ENCODE measurements around the gene PRKN.
"Not testable (repeated sequence)": the region's sequence is repeated elsewhere in the genome, so short reads cannot be mapped to it uniquely, and the experiment has no call there.

PRKN gene

GRCh38 chr6:161348628-161348994, 1379.0 kb downstream of the PRKN start:
- Histone ChIP-seq H3K9me3 (ENCODE audit: control insufficient read depth, low read length) (no peaks in the 10 kb centered on the region), H3K4me1 (ENCODE audit: control insufficient read depth, insufficient read depth, low read length, poor library complexity, severe bottlenecking) (no peaks in the 10 kb centered on the region), H3K27ac (ENCODE audit: low read depth, low read length, severe bottlenecking) (no peak overlapping the region), H3K36me3 (ENCODE audit: control insufficient read depth, insufficient read depth, low read length) (no peaks in the 10 kb centered on the region), H3K4me3 (ENCODE audit: extremely low read depth, insufficient read depth, low read length, poor library complexity, severe bottlenecking) (no peak overlapping the region)
- WGBS, 2 experiments (ENCODE audit: insufficient coverage in 2 of 2) = 76 to 100% methylated on average over 2 of the region's 5 CpGs

DNA sequence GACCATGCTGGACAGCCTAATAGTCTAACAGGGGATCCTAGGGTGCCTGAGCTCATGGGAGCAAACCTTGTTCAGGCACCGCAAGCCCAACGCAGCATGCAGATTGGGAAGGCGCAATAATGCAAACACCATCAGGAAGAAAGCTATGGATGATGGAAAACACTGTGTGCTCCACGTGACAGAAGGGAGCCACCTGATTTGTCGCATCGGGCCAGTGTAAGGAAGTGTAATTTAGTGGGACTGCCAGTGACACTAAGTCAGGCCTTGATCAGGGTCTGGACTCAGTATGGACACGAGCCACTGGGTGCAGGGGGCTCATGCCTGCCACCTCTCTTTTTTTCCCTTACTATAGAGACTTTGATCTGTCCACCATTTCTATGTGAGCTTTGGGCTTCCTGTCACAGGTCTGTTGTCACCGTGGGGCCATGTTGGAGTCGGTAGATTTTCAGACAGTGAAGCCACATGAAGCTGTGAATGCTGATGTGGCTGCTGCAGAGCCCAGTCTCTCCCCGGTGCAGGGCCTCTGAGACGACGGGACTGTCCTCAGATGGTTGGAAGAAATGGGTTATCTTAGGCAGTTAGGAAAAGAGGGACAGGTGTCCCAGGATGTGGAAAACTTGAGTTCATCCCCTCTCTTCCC, 1379.5 kb downstream of the PRKN start:
- Histone ChIP-seq H3K9me3 (ENCODE audit: control insufficient read depth, low read length) (no peaks in the 10 kb centered on the region), H3K27ac (ENCODE audit: low read depth, low read length, severe bottlenecking) (no peak overlapping the region), H3K36me3 (ENCODE audit: control insufficient read depth, insufficient read depth, low read length) (no peaks in the 10 kb centered on the region), H3K4me1 (ENCODE audit: control insufficient read depth, insufficient read depth, low read length, poor library complexity, severe bottlenecking) (no peaks in the 10 kb centered on the region), H3K4me3 (ENCODE audit: extremely low read depth, insufficient read depth, low read length, poor library complexity, severe bottlenecking) (no peak overlapping the region)
- WGBS, 2 experiments (ENCODE audit: insufficient coverage in 2 of 2) = 88 to 92% methylated on average over 9 to 10 of the region's 12 CpGs

DNA sequence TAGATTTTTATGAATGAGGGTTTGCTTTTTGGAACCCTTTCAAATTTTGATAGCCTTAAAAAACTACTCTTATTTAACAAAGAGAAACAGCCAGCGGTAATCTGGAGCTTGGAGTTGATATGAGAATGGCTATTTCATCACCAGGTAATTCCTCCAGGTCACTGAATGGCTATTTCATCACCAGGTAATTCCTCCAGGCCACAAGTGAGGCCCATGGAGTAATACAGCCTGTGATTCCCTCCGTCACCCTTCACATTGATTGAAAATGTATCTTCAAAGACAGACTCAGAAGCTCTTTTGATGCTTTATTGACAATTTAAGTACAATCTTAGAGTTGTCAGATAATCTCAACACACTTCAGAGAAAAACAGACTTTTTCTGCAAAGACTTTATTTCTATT, 1380.4 kb downstream of the PRKN start:
- H3K9me3 ChIP-seq (ENCODE audit: control insufficient read depth, low read length) = no peaks in the 10 kb centered on the region
- no peak overlapping the region for H3K27ac ChIP-seq (ENCODE audit: low read depth, low read length, severe bottlenecking)
- H3K4me3 ChIP-seq (ENCODE audit: extremely low read depth, insufficient read depth, low read length, poor library complexity, severe bottlenecking) = no peak overlapping the region
- no peaks in the 10 kb centered on the region for H3K4me1 ChIP-seq (ENCODE audit: control insufficient read depth, insufficient read depth, low read length, poor library complexity, severe bottlenecking)
- 83% methylated on average over 1 of the region's 2 CpGs; no CpG with 5 or more reads in 1 of the 2 experiments for WGBS, 2 experiments (ENCODE audit: insufficient coverage in 2 of 2)
- no peaks in the 10 kb centered on the region for H3K36me3 ChIP-seq (ENCODE audit: control insufficient read depth, insufficient read depth, low read length)

DNA sequence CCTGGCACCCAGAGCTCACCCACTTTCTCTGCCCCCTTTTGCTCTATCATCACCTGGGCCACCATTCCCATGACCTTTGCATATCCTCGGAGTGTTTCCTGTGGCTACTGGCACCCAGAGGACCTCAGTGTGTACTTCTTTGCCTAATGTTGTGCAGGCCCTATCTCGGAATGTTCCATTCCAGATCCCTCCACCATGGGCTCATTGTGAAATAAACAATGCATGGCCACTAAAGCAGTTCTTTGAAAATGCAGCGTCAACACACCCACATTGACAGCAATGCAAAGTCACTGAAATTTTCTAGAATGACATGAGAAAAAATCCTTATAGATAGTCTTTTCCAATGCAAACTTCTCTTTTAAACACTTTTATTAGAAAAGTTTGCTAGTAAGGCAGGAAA, 1380.8 kb downstream of the PRKN start:
- Histone ChIP-seq H3K9me3 (ENCODE audit: control insufficient read depth, low read length) (no peaks in the 10 kb centered on the region), H3K27ac (ENCODE audit: low read depth, low read length, severe bottlenecking) (no peak overlapping the region), H3K4me1 (ENCODE audit: control insufficient read depth, insufficient read depth, low read length, poor library complexity, severe bottlenecking) (no peaks in the 10 kb centered on the region), H3K4me3 (ENCODE audit: extremely low read depth, insufficient read depth, low read length, poor library complexity, severe bottlenecking) (no peak overlapping the region), H3K36me3 (ENCODE audit: control insufficient read depth, insufficient read depth, low read length) (no peaks in the 10 kb centered on the region)
- WGBS, 2 experiments (ENCODE audit: insufficient coverage in 2 of 2) = 83 to 100% methylated on average over 1 to 2 of the region's 3 CpGs

- H3K4me3 ChIP-seq (ENCODE audit: extremely low read depth, insufficient read depth, low read length, poor library complexity, severe bottlenecking) = no peak overlapping the region
- 83 to 100% methylated on average over 1 to 2 of the region's 3 CpGs for WGBS, 2 experiments (ENCODE audit: insufficient coverage in 2 of 2)
- no peak overlapping the region for H3K27ac ChIP-seq (ENCODE audit: low read depth, low read length, severe bottlenecking)
- no peaks in the 10 kb centered on the region for H3K9me3 ChIP-seq (ENCODE audit: control insufficient read depth, low read length)
- H3K4me1 ChIP-seq (ENCODE audit: control insufficient read depth, insufficient read depth, low read length, poor library complexity, severe bottlenecking) = no peaks in the 10 kb centered on the region
- no peaks in the 10 kb centered on the region for H3K36me3 ChIP-seq (ENCODE audit: control insufficient read depth, insufficient read depth, low read length)
These were observed 1382.9 kb downstream of the PRKN start for GRCh38 chr6:161344626-161345025.

GRCh38 chr6:161342039-161342438, 1385.5 kb downstream of the PRKN start:
- Histone ChIP-seq H3K27ac (ENCODE audit: low read depth, low read length, severe bottlenecking) (no peak overlapping the region), H3K36me3 (ENCODE audit: control insufficient read depth, insufficient read depth, low read length) (no peaks in the 10 kb centered on the region)
- 85 to 100% methylated on average over 3 of the region's 3 CpGs for WGBS, 2 experiments (ENCODE audit: insufficient coverage in 2 of 2)

DNA sequence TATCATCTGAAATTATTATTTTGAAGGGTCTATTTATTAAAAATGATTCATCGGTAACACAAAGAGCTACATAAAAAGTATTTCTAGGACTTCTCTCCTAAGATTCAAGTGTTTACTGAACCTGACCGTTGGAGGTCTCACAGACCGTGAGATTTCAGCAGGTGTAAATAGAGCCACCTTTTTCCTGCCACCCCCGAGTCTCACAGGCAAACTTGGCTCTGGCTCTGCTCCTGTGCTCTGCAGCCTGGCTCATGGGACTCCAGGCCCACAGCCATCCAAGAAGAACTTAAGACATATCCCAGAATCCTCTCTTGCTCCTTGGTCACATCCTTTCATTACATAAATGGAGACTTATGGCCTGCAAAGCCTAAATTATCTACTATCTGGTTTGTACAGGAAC, 1385.9 kb downstream of the PRKN start:
- 94 to 100% methylated on average over 3 to 4 of the region's 4 CpGs for WGBS, 2 experiments (ENCODE audit: insufficient coverage in 2 of 2)
- Histone ChIP-seq H3K4me1 (ENCODE audit: control insufficient read depth, insufficient read depth, low read length, poor library complexity, severe bottlenecking) (no peaks in the 10 kb centered on the region), H3K27ac (ENCODE audit: low read depth, low read length, severe bottlenecking) (no peak overlapping the region), H3K4me3 (ENCODE audit: extremely low read depth, insufficient read depth, low read length, poor library complexity, severe bottlenecking) (no peak overlapping the region), H3K36me3 (ENCODE audit: control insufficient read depth, insufficient read depth, low read length) (no peaks in the 10 kb centered on the region), H3K9me3 (ENCODE audit: control insufficient read depth, low read length) (no peaks in the 10 kb centered on the region)

More at GRCh38 chr6:161342039-161342438, 1385.5 kb downstream of the PRKN start:
- H3K4me3 ChIP-seq (ENCODE audit: extremely low read depth, insufficient read depth, low read length, poor library complexity, severe bottlenecking) = no peak overlapping the region
- H3K4me1 ChIP-seq (ENCODE audit: control insufficient read depth, insufficient read depth, low read length, poor library complexity, severe bottlenecking) = no peaks in the 10 kb centered on the region
- H3K9me3 ChIP-seq (ENCODE audit: control insufficient read depth, low read length) = no peaks in the 10 kb centered on the region

DNA sequence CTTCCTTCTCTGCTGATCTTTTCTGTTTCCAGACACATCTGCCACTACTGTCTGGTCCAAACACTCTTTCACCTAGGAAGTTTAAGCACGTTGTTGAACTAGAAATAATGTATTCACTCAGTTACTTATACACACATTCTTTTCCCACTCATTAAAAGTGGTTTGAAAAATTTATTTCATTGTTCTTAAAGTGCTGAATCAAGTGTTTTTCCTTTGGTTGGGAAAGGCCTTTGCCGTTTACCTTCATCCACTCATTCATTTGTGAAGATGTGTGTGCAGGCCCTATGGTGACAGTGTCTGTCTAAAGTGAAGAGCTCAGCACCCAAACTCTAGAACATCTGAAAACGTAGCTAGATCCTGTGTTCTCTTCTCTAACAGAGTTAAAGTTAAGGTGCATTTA, 1389.6 kb downstream of the PRKN start:
- Histone ChIP-seq H3K27ac (ENCODE audit: low read depth, low read length, severe bottlenecking) (no peak overlapping the region), H3K9me3 (ENCODE audit: control insufficient read depth, low read length) (no peaks in the 10 kb centered on the region), H3K4me1 (ENCODE audit: control insufficient read depth, insufficient read depth, low read length, poor library complexity, severe bottlenecking) (no peaks in the 10 kb centered on the region), H3K4me3 (ENCODE audit: extremely low read depth, insufficient read depth, low read length, poor library complexity, severe bottlenecking) (no peak overlapping the region), H3K36me3 (ENCODE audit: control insufficient read depth, insufficient read depth, low read length) (no peaks in the 10 kb centered on the region)
- 80% methylated on average over 2 of the region's 3 CpGs; no CpG with 5 or more reads in 1 of the 2 experiments for WGBS, 2 experiments (ENCODE audit: insufficient coverage in 2 of 2)

DNA sequence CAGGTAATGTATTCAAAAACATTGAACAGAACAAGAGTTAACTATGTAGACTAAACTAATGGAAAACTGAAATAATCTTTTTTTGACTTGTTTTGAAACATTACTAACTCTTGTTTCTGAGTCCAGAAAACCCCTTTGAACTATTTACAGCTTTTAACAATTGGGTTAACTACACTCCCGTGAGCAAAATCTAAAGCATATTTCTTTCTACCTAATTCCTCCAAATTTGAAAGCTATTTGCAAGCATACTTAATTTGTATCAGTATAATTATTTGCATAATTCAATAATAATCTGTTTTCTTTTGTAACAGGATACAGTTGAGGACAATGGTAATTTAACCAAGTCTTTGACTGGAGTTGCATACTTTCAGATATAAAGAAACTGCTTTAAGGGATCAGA, 1391.1 kb downstream of the PRKN start:
- WGBS, 2 experiments (ENCODE audit: insufficient coverage in 2 of 2) = no CpG with 5 or more reads among the region's 1 CpG
- H3K27ac ChIP-seq (ENCODE audit: low read depth, low read length, severe bottlenecking) = no peak overlapping the region
- H3K36me3 ChIP-seq (ENCODE audit: control insufficient read depth, insufficient read depth, low read length) = no peaks in the 10 kb centered on the region
- H3K4me1 ChIP-seq (ENCODE audit: control insufficient read depth, insufficient read depth, low read length, poor library complexity, severe bottlenecking) = no peaks in the 10 kb centered on the region
- peaks cover under 1% of the 10 kb centered on the region for H3K9me3 ChIP-seq (ENCODE audit: control insufficient read depth, low read length)
- H3K4me3 ChIP-seq (ENCODE audit: extremely low read depth, insufficient read depth, low read length, poor library complexity, severe bottlenecking) = no peak overlapping the region

GRCh38 chr6:161333410-161333809, 1394.2 kb downstream of the PRKN start:
- H3K4me1 ChIP-seq (ENCODE audit: control insufficient read depth, insufficient read depth, low read length, poor library complexity, severe bottlenecking) = no peaks in the 10 kb centered on the region
- no peak overlapping the region for H3K27ac ChIP-seq (ENCODE audit: low read depth, low read length, severe bottlenecking)
- H3K36me3 ChIP-seq (ENCODE audit: control insufficient read depth, insufficient read depth, low read length) = no peaks in the 10 kb centered on the region
- 82 to 90% methylated on average over 5 to 6 of the region's 8 CpGs for WGBS, 2 experiments (ENCODE audit: insufficient coverage in 2 of 2)
- no peak overlapping the region for H3K4me3 ChIP-seq (ENCODE audit: extremely low read depth, insufficient read depth, low read length, poor library complexity, severe bottlenecking)
- peaks cover 4% of the 10 kb centered on the region for H3K9me3 ChIP-seq (ENCODE audit: control insufficient read depth, low read length)

GRCh38 chr6:161331402-161332081, 1396.0 kb downstream of the PRKN start:
- H3K27ac ChIP-seq (ENCODE audit: low read depth, low read length, severe bottlenecking); H3K4me3 ChIP-seq (ENCODE audit: extremely low read depth, insufficient read depth, low read length, poor library complexity, severe bottlenecking); H3K9me3 ChIP-seq (ENCODE audit: control insufficient read depth, low read length); H3K4me1 ChIP-seq (ENCODE audit: control insufficient read depth, insufficient read depth, low read length, poor library complexity, severe bottlenecking); H3K36me3 ChIP-seq (ENCODE audit: control insufficient read depth, insufficient read depth, low read length): not testable (repeated sequence)
- 88 to 91% methylated on average over 1 to 2 of the region's 4 CpGs for WGBS, 2 experiments (ENCODE audit: insufficient coverage in 2 of 2)
